ENCODE results near the gene SLC39A13.

SLC39A13 gene

DNA sequence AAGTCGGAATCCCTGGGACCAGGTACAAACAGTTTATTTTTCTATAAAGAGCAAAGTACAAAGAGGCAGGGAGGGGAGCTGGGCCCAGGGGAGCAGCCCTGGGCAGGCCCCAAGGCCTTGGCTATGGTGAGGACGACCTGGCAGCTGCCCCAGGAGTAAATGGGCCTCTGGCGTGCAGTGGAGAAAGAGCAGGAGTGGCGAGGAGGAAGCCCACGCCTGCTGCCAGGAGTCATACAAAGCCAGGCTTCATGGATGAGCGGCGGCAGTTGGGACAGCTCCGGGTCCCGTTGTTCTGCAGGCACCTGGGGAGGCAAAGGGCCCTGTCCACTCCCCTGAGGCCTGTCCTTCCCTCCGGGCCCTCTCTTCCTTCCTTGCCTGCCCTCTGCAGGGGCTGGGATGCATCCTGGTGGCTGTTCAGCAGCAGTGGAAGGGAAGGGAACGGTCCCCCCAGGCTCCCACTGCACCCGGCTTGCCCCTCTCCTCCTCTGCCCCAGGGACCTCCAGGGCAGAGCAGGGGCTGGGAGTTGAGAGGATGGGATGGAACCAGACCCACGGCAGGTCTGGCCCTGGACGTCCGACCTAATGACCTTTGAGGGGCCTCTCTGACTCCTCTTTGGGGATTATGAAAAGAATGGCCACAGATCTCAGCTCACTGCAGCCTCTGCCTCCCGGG lies 29.5 kb downstream of the SLC39A13 start:
- Histone ChIP-seq H4K8ac (ENCODE audit: low read depth, low read length) (peak overlapping the region; percentile 52), H2BK120ac (ENCODE audit: low read depth, low read length) (no peak overlapping the region), H2BK15ac (ENCODE audit: low read length) (no peak overlapping the region), H3K27me3 (ENCODE audit: control insufficient read depth in 3 of 3, insufficient read depth in 3 of 3, low read depth in 1 of 3, low read length in 3 of 3) (peaks cover 0 to 4% (median 0%) of the 10 kb centered on the region in 3 experiments), H3K23ac (ENCODE audit: low read depth, low read length, poor library complexity) (peak overlapping the region; percentile 15), H3K4me1 (ENCODE audit: control insufficient read depth in 2 of 2, insufficient read depth in 1 of 2, low read depth in 1 of 2, low read length in 2 of 2) (peaks cover 2 to 9% of the 10 kb centered on the region in 2 donors), H3K9me3 (replicated peaks in 1 of 2; ENCODE audit: control insufficient read depth in 2 of 2, insufficient read depth in 1 of 2, low read depth in 1 of 2, low read length in 2 of 2) (no peaks in the 10 kb centered on the region), H2AK5ac (ENCODE audit: low read depth, low read length) (peak overlapping the region; percentile 24), H3K79me1 (ENCODE audit: low read depth, low read length) (no peaks in the 10 kb centered on the region), H2AFZ (ENCODE audit: low read length) (peak overlapping the region; percentile 94), H3K18ac (ENCODE audit: low read length) (peak overlapping the region; percentile 9), H3K4me3 (ENCODE audit: low read length in 2 of 2) (no peak overlapping the region), H3K14ac (ENCODE audit: low read length) (no peak overlapping the region), H2BK5ac (ENCODE audit: low read length) (peak overlapping the region; percentile 4), H2BK12ac (ENCODE audit: low read length) (no peak overlapping the region), H3K9ac (ENCODE audit: low read depth, low read length, poor library complexity) (peak overlapping the region; percentile 5), H3K27ac (replicated peaks; ENCODE audit: low read length) (no peak overlapping the region), H3K4ac (ENCODE audit: low read length) (no peak overlapping the region), H4K91ac (ENCODE audit: low read depth, low read length, poor library complexity) (no peak overlapping the region), H3K36me3 (replicated peaks in 1 of 2; ENCODE audit: control insufficient read depth in 2 of 2, insufficient read depth in 2 of 2, low read length in 2 of 2) (no peaks in the 10 kb centered on the region), H3K4me2 (ENCODE audit: insufficient read depth, low read length, poor library complexity, severe bottlenecking) (no peak overlapping the region)
- DNase-seq (ENCODE audit: low spot score), result no peak
- no CpG with 5 or more reads among the region's 16 CpGs for WGBS, 2 donors (ENCODE audit: extremely low coverage in 2 of 2, insufficient read length in 2 of 2, insufficient replicate concordance in 1 of 2)

DNA sequence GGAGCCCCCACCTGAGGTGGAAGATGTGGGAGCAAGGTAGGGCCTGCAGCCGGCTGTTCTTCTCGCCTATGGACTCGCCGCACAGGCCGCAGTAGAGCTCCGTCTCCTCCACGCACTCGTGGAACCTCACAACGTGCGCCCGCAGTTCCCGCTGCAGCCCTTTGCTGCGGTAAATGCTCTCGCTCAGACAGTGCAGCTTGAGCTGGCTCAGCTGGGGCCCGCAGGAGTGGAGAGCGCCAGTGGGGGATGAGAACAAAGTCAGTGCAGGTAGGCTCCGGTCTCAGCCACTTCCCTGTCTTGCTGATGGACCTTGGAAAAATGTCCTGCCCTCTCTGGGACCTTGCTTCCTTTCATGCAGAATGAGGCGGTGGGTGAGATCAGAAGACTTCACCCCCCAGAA lies 30.3 kb downstream of the SLC39A13 start:
- Histone ChIP-seq H3K4me1 (ENCODE audit: control insufficient read depth in 2 of 2, insufficient read depth in 1 of 2, low read depth in 1 of 2, low read length in 2 of 2) (peaks cover 2 to 9% of the 10 kb centered on the region in 2 donors), H3K36me3 (replicated peaks in 1 of 2; ENCODE audit: control insufficient read depth in 2 of 2, insufficient read depth in 2 of 2, low read length in 2 of 2) (no peaks in the 10 kb centered on the region), H3K4me2 (ENCODE audit: insufficient read depth, low read length, poor library complexity, severe bottlenecking) (no peak overlapping the region), H2BK15ac (ENCODE audit: low read length) (no peak overlapping the region), H3K23ac (ENCODE audit: low read depth, low read length, poor library complexity) (no peak overlapping the region), H3K14ac (ENCODE audit: low read length) (no peak overlapping the region), H4K91ac (ENCODE audit: low read depth, low read length, poor library complexity) (no peak overlapping the region), H2BK5ac (ENCODE audit: low read length) (peak overlapping the region; percentile 6), H3K4ac (ENCODE audit: low read length) (no peak overlapping the region), H3K9me3 (replicated peaks in 1 of 2; ENCODE audit: control insufficient read depth in 2 of 2, insufficient read depth in 1 of 2, low read depth in 1 of 2, low read length in 2 of 2) (no peaks in the 10 kb centered on the region), H3K4me3 (ENCODE audit: low read length in 2 of 2) (no peak overlapping the region), H2BK120ac (ENCODE audit: low read depth, low read length) (no peak overlapping the region), H2BK12ac (ENCODE audit: low read length) (no peak overlapping the region), H3K27me3 (ENCODE audit: control insufficient read depth in 3 of 3, insufficient read depth in 3 of 3, low read depth in 1 of 3, low read length in 3 of 3) (peaks cover 0 to 5% (median 0%) of the 10 kb centered on the region in 3 experiments), H2AK5ac (ENCODE audit: low read depth, low read length) (no peak overlapping the region), H3K79me1 (ENCODE audit: low read depth, low read length) (no peaks in the 10 kb centered on the region), H3K9ac (ENCODE audit: low read depth, low read length, poor library complexity) (peak overlapping the region; percentile 70), H2AFZ (ENCODE audit: low read length) (peak overlapping the region; percentile 22), H3K27ac (replicated peaks; ENCODE audit: low read length) (no peak overlapping the region), H3K18ac (ENCODE audit: low read length) (peak overlapping the region; percentile 71), H4K8ac (ENCODE audit: low read depth, low read length) (no peak overlapping the region)
- no CpG with 5 or more reads among the region's 18 CpGs for WGBS, 2 donors (ENCODE audit: extremely low coverage in 2 of 2, insufficient read length in 2 of 2, insufficient replicate concordance in 1 of 2)
- no peak for DNase-seq (ENCODE audit: low spot score)

GRCh38 chr11:47440054-47440476 lies 31.7 kb downstream of the SLC39A13 start:
- Histone ChIP-seq H2AFZ (ENCODE audit: low read length) (no peak overlapping the region), H4K8ac (ENCODE audit: low read depth, low read length) (no peak overlapping the region), H3K4me2 (ENCODE audit: insufficient read depth, low read length, poor library complexity, severe bottlenecking) (no peak overlapping the region), H3K14ac (ENCODE audit: low read length) (no peak overlapping the region), H3K79me1 (ENCODE audit: low read depth, low read length) (no peaks in the 10 kb centered on the region), H3K23ac (ENCODE audit: low read depth, low read length, poor library complexity) (no peak overlapping the region), H3K18ac (ENCODE audit: low read length) (no peak overlapping the region), H3K4me3 (ENCODE audit: low read length in 2 of 2) (no peak overlapping the region), H3K36me3 (replicated peaks in 1 of 2; ENCODE audit: control insufficient read depth in 2 of 2, insufficient read depth in 2 of 2, low read length in 2 of 2) (no peaks in the 10 kb centered on the region), H2BK15ac (ENCODE audit: low read length) (no peak overlapping the region), H2BK5ac (ENCODE audit: low read length) (no peak overlapping the region), H3K9me3 (replicated peaks in 1 of 2; ENCODE audit: control insufficient read depth in 2 of 2, insufficient read depth in 1 of 2, low read depth in 1 of 2, low read length in 2 of 2) (no peaks in the 10 kb centered on the region), H2BK12ac (ENCODE audit: low read length) (no peak overlapping the region), H2AK5ac (ENCODE audit: low read depth, low read length) (no peak overlapping the region), H2BK120ac (ENCODE audit: low read depth, low read length) (no peak overlapping the region), H3K27me3 (ENCODE audit: control insufficient read depth in 3 of 3, insufficient read depth in 3 of 3, low read depth in 1 of 3, low read length in 3 of 3) (peaks cover 0 to 5% (median 0%) of the 10 kb centered on the region in 3 experiments), H4K91ac (ENCODE audit: low read depth, low read length, poor library complexity) (no peak overlapping the region), H3K4ac (ENCODE audit: low read length) (no peak overlapping the region), H3K9ac (ENCODE audit: low read depth, low read length, poor library complexity) (no peak overlapping the region), H3K4me1 (ENCODE audit: control insufficient read depth in 2 of 2, insufficient read depth in 1 of 2, low read depth in 1 of 2, low read length in 2 of 2) (peaks cover 2 to 9% of the 10 kb centered on the region in 2 donors), H3K27ac (replicated peaks; ENCODE audit: low read length) (no peak overlapping the region)
- no peak for DNase-seq (ENCODE audit: low spot score)
- WGBS, 2 donors (ENCODE audit: extremely low coverage in 2 of 2, insufficient read length in 2 of 2, insufficient replicate concordance in 1 of 2), result no CpG with 5 or more reads among the region's 2 CpGs

DNA sequence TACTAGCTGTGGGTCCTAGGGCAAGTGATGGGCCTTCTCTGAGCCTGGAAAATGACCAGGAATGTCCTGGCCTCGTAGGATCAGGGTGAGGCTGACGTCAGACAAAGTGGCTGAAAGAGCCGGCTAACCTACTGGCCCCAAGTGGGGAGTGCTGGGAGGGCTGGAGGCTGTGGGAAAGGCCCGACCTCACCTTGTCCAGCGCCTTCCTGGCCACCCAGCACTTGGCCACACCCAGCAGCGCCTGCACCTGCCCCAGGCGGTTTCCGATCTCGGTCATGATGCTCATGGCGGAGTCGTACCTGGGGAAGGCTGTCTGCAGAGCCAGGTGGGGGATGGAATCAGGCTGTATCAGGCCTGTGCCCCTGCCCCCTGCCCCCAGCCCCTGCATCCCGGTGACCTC lies 33.0 kb downstream of the SLC39A13 start:
- Histone ChIP-seq H2BK15ac (ENCODE audit: low read length) (no peak overlapping the region), H3K36me3 (replicated peaks in 1 of 2; ENCODE audit: control insufficient read depth in 2 of 2, insufficient read depth in 2 of 2, low read length in 2 of 2) (no peaks in the 10 kb centered on the region), H4K91ac (ENCODE audit: low read depth, low read length, poor library complexity) (no peak overlapping the region), H2AK5ac (ENCODE audit: low read depth, low read length) (peak overlapping the region; percentile 43), H3K4me1 (ENCODE audit: control insufficient read depth in 2 of 2, insufficient read depth in 1 of 2, low read depth in 1 of 2, low read length in 2 of 2) (peaks cover 2 to 9% of the 10 kb centered on the region in 2 donors), H3K4me3 (ENCODE audit: low read length in 2 of 2) (no peak overlapping the region), H3K27ac (replicated peaks; ENCODE audit: low read length) (no peak overlapping the region), H4K8ac (ENCODE audit: low read depth, low read length) (no peak overlapping the region), H3K23ac (ENCODE audit: low read depth, low read length, poor library complexity) (no peak overlapping the region), H3K18ac (ENCODE audit: low read length) (peak overlapping the region; percentile 44), H3K14ac (ENCODE audit: low read length) (no peak overlapping the region), H2BK5ac (ENCODE audit: low read length) (no peak overlapping the region), H2BK120ac (ENCODE audit: low read depth, low read length) (no peak overlapping the region), H3K27me3 (ENCODE audit: control insufficient read depth in 3 of 3, insufficient read depth in 3 of 3, low read depth in 1 of 3, low read length in 3 of 3) (peaks cover 0 to 5% (median 0%) of the 10 kb centered on the region in 3 experiments), H3K79me1 (ENCODE audit: low read depth, low read length) (no peaks in the 10 kb centered on the region), H2BK12ac (ENCODE audit: low read length) (no peak overlapping the region), H2AFZ (ENCODE audit: low read length) (no peak overlapping the region), H3K9me3 (replicated peaks in 1 of 2; ENCODE audit: control insufficient read depth in 2 of 2, insufficient read depth in 1 of 2, low read depth in 1 of 2, low read length in 2 of 2) (no peaks in the 10 kb centered on the region), H3K9ac (ENCODE audit: low read depth, low read length, poor library complexity) (no peak overlapping the region), H3K4me2 (ENCODE audit: insufficient read depth, low read length, poor library complexity, severe bottlenecking) (no peak overlapping the region), H3K4ac (ENCODE audit: low read length) (no peak overlapping the region)
- no peak for DNase-seq (ENCODE audit: low spot score)
- WGBS, 2 donors (ENCODE audit: extremely low coverage in 2 of 2, insufficient read length in 2 of 2, insufficient replicate concordance in 1 of 2), result no CpG with 5 or more reads among the region's 12 CpGs

All from neuronal stem cell (in vitro differentiated cells).